Choroid plexus epithelial cell (primary cell): Measurements from ENCODE around the gene SEBOX.

Source experiments
- DNase-seq: peaks from one replicate; pipeline ENCODE4 v3.0.0-alpha.2; 2010; ENCODE audit warnings: low read depth
- H3K4me3 ChIP-seq: 2 replicates; pipeline ENCODE4 v1.5.1; 2011; ENCODE audit warnings: low read depth, mild to moderate bottlenecking, control low read depth, low read length, moderate library complexity
- TF ChIP-seq, protein P1 (sequence below): conservative IDR thresholded peaks from 2 replicates; pipeline ENCODE4 v1.5.1; 2011; ENCODE audit warnings: low read depth, mild to moderate bottlenecking, control low read depth, inconsistent platforms, low read length, moderate library complexity

The SEBOX gene

DNA sequence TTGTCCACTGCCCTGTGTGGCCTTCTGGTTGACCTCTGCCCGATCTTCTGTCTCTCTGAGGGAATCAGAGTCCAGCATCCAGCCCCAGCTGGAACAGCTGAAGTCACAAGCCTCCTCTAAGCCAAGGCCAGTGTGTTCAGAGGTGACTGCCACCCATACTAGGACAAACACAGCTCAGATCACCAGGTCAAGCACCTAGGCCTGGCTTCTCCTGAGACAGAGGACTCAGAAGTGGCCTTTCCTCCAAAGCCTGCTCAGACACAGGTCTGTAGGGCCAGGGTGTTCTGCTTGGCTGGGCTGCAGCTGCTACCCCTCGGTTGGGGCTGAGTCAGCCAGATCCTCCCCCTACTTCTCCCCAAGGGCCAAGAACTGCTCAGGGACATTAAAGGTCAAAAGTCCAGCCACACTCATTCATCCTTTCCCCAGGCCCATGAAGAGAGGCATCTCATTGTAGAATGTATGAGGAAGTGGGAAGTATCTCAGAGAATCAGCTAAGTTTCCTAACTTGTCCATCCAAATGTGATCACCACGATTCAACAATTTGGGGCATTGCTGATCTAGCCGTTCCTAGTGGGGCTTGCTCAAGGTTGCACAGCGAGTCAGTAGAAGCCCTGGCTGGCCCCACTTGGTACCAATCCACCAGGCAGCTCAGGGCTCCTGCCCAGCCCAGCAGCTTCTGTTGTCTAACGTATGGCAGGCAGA lies 33.4 kb upstream of the SEBOX start:
- no peak for DNase-seq

DNA sequence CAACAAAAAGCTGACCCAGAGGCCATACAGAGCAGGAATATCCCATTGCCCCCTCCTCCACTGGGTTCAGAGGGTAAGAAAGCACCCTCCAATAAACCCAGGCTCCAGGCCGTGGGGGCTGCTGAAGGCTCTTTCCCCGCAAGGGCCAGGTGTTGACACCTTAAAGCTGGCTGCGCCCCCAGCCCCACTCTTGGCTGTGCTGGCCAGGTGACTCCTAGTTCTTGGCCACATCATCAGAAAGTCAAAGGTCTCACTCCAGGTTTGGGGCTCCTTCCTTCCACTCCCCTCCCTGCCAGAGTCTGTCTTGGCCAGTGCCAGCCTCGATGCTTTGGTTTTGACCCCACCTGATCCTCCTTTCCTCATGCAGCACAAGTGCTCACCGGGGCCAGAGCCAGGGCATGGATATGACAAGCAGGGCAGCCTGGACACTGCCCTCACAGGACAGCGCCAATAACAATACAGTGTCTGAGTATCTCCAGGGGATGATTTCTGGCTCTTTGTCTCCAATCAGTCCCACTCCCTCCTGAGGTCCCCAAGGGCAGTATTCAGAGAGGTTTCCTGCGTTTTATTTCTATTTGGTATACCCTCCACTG lies 32.8 kb upstream of the SEBOX start:
- H3K4me3 ChIP-seq: no peak overlapping the region
- TF ChIP-seq, protein P1, sequence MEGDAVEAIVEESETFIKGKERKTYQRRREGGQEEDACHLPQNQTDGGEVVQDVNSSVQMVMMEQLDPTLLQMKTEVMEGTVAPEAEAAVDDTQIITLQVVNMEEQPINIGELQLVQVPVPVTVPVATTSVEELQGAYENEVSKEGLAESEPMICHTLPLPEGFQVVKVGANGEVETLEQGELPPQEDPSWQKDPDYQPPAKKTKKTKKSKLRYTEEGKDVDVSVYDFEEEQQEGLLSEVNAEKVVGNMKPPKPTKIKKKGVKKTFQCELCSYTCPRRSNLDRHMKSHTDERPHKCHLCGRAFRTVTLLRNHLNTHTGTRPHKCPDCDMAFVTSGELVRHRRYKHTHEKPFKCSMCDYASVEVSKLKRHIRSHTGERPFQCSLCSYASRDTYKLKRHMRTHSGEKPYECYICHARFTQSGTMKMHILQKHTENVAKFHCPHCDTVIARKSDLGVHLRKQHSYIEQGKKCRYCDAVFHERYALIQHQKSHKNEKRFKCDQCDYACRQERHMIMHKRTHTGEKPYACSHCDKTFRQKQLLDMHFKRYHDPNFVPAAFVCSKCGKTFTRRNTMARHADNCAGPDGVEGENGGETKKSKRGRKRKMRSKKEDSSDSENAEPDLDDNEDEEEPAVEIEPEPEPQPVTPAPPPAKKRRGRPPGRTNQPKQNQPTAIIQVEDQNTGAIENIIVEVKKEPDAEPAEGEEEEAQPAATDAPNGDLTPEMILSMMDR: no peak
- DNase-seq: no peak

More for the DNA sequence above, 33.4 kb upstream of the SEBOX start:
- TF ChIP-seq, protein P1: no peak
- no peak overlapping the region for H3K4me3 ChIP-seq

DNA sequence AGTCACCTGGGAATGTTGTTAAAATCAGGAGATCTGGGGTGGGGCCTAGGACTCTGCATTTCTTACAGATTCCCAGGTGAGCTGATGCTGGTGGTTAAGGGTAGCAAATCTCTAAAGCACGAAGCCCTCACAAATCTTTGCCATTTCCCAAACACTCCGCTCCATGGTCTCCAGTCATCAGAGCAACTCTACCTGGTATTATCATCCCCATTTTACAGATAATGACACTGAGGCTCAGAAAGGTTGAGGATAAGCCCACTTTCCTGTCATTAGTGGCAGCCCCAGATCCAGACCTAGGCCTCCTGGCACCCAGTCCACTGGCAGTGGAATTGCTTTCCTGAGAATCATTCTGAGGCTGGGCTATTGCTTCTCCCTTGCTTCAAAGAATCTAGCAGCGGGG lies 32.3 kb upstream of the SEBOX start:
- no peak for DNase-seq
- H3K4me3 ChIP-seq: no peak overlapping the region
- TF ChIP-seq, protein P1: no peak

DNA sequence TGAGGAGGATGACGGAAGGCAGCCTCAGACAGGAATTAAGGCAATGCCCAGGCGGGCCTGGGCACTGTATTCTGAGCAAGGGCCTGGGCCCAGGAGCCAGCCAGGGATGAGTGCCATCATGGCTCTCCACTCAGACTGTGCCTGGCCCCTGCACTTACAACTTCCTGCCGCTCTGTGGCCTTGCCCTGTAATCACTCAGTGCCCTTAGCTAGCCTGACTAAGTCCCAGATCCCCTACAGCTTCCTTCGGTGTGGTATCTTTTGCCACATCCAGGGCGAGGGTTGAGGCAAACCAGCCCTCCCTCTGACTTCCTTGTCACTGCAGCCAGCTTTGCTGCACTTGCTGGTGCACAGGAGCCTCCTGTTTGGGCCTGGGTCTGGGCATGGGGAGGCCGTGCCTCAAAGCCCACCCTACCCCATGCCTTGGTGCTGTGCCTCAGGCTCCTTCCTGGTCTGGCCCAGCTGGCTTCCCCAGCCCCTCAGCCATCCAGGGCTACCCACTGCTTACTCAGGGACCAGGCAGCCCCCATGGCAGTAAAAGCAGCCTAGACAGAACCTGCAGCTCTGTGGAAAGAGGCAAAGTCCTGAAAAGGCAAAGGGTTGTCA lies 31.7 kb upstream of the SEBOX start:
- TF ChIP-seq, protein P1: no peak
- DNase-seq: no peak
- H3K4me3 ChIP-seq: no peak overlapping the region

DNA sequence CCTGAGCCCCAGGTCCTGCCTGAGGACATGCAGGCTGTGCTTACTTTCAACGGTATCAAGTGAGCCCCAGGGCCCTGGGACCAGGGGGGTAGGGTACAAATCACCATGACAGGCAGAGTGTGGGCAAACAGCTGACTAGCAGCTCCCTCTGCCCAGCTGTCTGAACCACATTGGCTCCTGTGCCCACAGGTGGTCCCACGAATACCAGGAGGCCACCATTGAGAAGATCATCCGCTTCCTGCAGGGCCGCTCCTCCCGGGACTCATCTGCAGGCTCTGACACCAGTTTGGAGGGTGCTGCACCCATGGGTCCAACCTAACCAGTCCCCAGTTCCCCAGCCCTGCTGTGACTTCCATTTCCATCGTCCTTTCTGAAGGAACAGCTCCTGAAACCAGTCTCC lies 31.0 kb upstream of the SEBOX start:
- TF ChIP-seq, protein P1: no peak
- no peak overlapping the region for H3K4me3 ChIP-seq
- DNase-seq: no peak

DNA sequence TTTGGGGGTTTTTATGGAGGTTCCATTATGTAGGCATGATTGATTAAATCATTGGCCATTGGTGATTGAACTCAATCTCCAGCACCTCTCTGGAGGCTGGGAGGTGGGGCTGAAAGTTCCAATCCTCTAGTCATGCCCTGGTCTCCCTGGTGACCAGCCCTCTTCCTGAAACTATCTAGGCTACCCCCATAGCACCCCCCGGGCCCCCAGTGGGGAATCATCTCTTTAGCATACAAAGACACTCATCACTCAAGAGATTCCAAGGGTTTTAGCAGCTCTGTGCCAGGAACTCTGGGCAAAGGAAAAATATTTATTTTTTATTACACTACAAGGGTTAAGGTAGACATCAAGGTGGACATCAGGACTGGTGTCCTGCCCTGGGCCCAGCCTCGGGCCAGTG lies 30.4 kb upstream of the SEBOX start:
- DNase-seq: no peak
- TF ChIP-seq, protein P1: no peak
- no peak overlapping the region for H3K4me3 ChIP-seq
